T-helper 9 cell (primary cell): Measurements from ENCODE around the gene SNRNP200.
A peak's percentile ranks its signal among the peaks of the same experiment; 100 is the strongest.
"Not testable (repeated sequence)": the region's sequence is repeated elsewhere in the genome, so short reads cannot be mapped to it uniquely, and the experiment has no call there.

Experiments
- DNase-seq: peaks from one replicate; pipeline ENCODE4 v3.0.0-alpha.2; 2020

SNRNP200 gene

DNA sequence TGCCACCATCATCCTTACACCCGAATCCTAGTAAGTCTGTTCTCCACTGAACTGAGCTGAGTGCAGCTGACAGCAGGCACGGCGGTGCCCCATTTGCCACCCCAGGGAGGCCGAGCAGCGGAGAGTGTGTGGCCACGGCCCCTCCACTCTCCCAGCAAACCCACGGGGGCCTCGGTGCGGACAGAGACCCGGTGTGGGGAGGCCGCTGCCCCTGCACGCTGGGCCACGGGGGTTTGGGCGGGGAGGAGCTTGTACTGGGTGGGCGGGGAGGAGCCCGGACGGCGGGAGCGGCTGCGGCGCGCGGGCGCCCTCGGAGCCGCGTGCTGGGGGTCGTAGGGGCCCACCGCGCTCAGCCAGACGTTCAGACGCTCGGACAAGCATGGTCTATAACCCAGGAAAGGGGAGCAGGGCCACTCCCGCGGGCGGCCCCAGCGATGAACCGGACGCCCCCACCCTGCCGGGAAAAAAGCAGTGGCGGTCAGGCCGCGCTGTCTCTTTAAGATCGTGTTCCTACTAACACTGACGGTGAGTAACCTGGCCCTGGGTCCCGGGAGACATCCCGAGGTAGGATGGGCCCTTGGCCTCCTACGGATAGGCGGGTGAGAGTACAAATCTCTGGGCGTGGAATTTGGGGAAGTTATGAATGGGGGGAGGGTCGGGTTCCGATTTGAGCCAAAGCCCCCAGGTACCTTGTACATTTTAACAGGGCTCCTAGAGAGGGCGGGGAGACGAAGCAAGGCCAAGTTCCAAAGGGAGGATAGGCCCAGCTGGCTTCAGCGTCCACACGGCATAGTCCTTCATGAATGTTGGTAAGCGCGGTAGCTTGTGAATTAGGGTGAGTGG is 19.9 kb upstream of the SNRNP200 start, which contains the start of gene ITPRIPL1:
Gene ITPRIPL1, plus strand, starts transcription at position 277 of the 843 bp plus-strand sequence. Its CDS starts 523 bp downstream, at position 800.
- peak; percentile 32 for DNase-seq

DNA sequence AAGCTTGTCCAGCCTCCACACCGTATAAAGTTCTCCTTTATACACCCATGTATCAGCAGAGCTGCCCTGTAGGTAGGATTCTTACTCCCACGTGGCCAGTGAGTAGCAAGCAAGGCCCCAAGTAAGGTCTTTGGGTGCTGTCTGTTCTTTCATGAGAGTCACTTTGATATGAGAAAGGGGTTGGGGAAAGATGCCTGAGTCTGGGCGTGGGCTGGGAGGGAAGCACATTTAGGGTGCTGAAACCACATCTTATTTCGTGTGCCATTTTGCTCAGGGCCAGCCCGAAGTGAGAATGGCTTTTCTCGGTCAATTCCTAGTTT is 19.3 kb upstream of the SNRNP200 start:
- DNase-seq = no peak

DNA sequence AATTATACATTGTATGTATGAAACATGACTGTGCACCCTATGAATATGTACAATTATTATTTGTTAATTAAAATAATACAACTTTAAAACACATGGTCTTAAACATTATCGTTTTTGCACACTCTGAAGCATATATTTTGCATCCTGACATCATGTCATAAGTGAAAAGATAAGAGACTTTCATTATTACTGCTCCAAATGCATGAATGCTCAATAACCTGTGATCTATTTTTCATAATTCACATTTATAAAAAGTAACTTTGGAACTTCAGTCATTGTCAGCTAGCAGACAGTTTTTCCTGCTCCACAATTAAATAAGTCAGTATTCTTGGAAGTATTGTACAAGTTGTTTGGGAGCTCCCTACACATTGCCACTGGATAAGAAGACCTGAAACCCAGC is 18.5 kb upstream of the SNRNP200 start:
- DNase-seq = no peak

DNA sequence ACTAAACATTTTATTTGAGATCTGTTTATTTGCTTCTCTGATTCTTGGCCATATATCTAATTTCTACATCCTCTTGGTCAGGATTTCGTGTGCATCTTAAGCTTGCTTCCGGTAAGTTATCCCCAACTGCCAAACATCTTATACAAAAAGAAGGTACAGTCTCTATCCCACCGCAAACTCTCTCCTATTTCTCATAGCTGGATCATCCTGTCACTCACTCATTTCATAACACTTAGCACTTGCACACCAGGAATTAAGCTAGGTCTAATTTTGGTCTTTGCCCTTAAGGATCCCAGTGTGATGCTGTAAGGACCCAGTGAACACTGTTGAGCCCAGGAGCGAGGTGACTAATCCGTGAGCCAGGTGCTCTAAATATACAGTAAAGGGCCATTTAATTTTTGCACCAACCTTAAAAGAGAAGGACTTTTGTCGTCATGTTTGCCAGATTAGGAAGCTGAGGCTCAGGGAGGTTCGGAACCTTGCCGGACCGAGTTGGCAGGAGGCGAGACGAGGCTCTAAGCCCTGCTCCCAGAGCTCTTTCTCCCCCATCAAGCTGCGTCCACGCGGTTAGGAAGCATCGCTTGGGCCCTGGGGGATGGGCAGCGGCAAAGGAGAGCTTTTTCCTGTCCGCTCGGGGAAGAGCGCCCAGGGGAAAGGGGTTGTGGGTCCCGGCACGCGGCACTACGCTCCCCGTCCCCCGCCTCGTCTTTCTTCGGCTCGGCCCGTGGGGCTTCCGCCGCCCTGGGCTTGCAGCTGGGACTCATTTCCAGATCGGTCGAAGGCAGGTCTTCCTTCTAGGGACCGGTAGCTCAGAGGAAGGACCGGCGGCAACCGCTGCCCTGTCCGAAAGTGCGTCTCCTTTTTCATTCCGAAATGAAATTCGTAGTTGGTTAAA is 15.6 kb upstream of the SNRNP200 start:
- DNase-seq = no peak

DNA sequence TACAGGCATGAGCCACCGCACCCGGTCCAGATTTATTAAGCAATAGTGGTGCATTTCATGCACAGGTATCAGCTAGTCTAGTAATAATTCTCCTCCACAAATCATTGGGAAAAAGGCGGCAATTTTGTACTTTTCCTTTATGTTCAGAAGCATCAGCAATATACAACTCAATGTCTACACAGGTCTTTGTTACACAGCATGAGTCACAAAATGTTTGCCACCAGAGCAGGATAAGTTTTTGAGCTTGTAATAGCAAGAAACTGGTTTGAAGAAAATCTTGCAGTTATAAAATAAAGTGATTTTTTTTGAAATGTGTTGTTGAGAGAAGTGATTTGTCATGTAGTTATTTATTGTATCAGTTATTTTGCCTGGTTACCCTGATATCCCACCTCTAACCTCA is 15.0 kb upstream of the SNRNP200 start:
- DNase-seq = no peak

DNA sequence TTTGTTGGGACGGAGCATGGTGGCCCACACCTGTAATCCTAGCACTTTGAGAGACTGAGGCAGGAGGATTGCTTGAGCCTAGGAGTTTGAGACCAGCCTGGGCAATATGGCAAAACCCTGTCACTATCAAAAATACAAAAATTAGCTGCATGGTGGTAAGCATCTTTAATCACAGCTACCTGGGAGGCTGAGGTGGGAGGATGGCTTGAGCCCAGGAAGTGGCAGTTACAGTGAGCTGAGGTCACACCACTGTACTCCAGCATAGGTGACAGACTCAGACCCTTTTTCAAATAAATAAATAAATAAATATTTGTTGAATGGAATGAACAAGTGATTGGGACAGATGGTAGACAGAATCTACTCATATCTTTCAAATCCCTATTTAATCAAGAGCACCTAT is 14.1 kb upstream of the SNRNP200 start:
- no peak for DNase-seq

DNA sequence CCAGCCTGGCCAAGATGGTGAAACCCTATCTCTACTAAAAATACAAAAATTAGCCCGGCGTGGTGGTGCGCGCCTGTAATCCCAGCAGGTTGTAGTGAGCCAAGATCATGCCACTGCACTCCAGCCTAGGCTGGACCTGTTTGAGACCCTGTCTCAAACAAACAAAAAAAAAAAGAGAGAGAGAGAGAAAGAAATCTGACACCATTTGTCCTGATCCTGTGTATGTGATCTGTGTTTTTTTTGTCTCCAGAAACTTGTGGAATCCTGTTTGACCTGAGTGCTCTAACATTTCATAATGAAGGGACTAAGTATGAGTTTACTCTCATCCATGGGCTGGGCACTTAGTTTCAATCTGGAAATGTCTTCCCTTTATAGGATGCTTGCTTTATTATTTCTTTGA is 13.4 kb upstream of the SNRNP200 start:
- no peak for DNase-seq

DNA sequence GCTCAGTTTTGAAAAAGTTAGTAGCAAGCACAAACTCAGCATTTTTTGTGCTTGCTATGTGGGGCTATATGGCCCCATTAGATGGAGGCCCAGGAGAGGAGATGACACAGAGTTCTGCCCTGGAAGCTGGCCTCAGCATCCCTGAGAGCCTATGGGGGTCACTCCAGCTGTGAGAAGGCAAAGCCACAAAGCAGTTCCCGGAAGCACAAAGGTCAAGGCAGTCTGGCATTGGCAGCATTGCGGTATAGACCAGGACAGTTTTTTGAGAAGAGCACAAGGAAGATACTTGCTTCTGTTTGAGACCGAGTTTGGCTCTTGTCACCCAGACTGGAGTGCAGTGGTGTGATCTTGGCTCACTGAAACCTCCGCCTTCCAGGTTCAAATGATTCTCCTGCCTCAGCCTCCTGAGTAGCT is 12.2 kb upstream of the SNRNP200 start:
- DNase-seq = no peak

DNA sequence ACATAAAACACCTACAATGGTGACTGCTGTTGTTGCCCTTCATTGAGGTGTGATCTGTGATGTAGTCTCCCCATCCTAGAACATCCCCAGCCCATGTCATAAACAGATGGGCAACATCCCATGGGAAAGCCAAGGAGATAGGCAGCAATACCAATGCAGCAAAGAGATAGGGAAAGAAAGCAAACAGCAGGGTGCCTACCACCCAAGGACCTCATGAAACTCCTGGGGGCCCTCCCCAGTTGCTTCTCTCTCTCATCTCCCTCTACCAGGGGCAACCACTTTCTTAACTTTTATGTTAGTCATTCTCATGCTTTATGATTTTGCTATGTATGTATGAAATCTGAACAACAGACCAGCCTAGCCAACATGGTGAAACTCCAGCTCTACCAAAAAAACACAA is 11.7 kb upstream of the SNRNP200 start:
- DNase-seq = no peak

DNA sequence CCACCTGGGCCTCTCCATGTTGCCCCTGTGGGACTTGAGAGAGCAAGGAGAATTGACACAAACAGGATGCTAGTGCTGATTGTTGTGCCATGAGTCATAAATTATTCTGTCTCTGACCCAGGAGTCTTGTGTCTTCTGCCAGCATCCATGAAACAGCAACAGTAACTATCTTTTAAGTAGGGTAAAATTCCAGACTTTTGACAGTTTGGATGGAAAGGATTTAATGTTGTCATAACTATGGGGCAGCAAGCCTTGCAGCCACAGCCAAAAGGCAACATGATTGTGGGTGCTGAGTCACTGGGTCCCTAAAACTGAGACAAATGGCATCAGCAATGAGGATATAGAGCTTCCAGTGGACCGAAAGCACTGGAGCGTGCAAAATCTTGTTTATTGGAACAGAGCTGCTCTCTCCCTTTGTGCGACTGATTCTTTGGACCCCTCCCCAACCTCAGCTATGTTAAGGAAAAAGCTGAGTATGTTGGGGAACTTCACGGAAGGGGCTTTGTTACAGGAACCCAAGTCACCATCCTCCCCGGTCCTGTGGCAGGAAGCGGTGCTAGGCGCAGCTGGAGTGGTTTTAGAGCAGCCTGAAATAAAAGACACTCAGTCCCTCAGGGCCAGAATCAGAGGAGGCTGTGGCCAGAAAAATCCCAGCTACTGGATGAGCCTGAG is 10.2 kb upstream of the SNRNP200 start:
- DNase-seq = no peak

DNA sequence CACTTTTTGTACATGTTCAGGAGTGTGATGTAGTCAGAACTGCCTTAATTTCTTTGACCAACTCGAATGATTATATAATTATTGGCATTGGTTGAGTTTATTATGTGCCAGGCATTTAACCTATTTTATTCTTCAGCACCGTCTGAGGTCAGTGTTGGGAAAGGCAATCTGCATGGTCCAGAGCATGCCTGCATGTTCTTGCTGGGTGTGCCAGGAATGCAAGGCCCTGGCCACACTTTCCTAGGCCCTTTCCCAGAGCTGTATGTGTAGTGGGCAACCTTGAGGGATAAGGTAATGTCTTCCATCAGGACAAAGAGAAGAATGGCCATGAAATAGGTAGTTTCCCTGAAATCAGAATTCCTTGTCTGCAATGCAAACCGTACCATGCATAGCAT is 9.7 kb upstream of the SNRNP200 start:
- DNase-seq = no peak

DNA sequence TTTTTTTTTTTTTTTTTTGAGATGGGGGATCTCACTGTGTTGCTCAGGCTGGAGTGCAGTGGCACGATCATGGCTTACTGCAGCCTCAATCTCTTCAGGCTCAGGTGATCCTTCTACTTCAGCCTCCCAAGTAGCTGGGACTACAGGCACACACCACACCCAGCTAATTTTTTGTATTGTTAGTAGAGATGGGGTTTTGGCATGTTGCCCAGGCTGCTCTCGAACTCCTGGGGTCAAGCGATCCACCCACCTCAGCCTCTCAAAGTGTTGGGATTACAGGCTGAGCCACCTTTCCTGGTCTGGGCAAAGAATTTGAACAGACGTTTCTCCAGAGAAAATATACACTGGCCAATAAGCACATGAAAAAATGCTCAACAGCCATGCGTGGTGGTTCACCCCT is 2.9 kb upstream of the SNRNP200 start:
- no peak for DNase-seq

DNA sequence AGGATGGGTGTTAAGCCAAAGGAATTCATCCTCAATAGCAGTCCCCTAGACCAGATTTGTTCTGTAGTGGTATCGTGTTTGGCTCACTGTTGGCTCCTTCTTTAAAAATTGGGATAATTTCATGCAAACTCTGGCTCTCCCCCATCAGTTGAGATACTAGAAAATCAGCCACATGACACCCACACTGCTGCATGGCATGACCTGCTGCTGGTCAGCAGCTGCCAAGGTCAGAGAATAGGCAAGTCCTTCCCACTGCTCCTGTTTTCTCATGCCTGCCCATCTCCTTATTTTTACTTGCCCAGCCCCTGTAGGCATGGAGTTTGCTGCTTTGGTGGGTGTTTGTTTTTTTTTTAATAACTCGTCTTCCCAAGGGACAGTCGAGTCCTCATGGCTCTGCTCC is 1.0 kb upstream of the SNRNP200 start:
- DNase-seq = no peak

DNA sequence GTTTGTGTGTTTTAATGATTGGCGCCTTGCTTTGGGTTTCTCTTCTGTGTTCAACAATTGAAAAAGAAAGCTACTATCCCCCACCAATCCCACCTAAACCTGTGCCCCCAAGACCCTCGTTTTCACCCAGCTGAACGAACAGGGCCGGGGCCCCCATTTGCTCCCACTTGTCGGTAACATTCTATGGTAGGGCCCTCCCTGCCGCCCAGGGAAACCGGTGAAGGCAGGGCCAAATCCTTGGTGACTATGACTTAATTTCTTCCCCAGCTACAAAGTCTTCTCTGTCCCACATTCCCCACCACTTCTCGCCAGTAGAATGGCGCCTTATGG is 598 bp upstream of the SNRNP200 start:
- DNase-seq = no peak

DNA sequence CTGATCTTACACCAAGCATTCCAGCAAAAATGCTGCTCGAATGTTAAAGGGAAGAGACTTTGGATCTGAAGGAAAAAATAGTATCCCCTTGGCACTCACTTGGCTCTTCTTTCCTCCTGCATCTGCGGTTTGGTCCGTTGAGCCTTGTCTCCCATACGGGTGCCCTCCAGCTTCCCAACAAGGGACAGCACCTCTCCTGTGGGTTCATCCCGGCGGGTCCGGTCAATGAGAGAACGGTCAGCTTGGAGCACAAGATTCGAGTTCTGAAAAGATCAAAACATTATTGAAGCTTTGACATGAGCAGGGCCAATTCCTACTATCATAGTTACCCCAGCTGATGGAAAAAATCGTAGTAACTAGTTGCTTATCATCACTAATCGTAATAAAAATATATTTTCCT is 740 bp downstream of the SNRNP200 start:
- no peak for DNase-seq

DNA sequence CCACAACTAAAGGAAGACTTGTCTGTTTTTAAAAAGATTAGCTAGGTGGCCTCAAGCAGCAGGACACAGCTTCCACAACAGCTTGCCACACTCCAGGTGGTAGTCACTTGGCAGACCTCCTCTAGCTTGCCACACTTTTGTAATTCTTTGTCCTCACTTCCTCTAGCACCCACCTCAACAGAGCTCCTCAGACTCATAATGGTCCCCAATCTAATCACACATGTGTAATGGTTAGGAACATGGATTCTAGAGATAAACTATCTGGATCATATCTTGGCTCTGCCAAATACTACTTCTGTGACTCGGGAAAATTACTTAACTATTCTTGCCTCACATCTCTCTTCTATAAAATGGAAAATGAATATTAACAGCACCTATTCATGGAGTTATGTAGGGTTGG is 3.5 kb downstream of the SNRNP200 start:
- DNase-seq = no peak

DNA sequence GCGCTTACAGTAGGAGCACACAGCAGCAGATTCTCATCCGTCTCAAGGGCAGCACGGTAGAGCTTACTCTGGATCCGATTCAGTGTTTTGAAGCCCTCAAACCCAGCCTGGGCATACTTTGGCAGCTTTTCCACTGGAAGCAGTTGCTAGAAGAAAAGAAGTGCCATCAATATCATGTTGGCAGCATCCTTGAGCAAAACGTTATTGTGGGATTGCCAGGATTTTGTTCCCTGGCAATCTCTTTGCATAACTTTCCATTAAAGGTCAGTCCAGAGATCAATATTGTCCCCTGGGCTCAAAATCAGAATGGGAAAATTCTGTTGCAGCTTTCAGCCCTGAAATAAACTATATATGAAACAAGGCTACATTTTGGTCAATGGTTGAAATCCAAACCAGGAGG is 8.4 kb downstream of the SNRNP200 start:
- no peak for DNase-seq

DNA sequence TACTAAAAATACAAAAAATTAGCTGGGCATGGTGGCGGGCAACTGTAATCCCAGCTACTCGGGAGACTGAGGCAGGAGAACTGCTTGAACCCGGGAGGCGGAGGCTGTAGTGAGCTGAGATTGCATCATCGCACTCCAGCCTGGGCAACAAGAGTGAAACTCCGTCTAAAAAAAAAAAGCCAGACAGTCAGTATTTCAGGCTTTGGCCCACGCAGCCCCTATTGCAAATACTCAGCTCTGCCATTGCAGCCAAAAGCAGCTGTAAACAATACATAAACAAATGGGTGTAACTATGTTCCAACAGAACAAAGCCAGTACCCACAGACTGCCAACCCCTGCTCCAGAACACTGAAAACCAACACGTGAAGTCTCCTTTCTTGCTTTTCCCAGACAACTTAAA is 11.1 kb downstream of the SNRNP200 start:
- DNase-seq = not testable (repeated sequence)

DNA sequence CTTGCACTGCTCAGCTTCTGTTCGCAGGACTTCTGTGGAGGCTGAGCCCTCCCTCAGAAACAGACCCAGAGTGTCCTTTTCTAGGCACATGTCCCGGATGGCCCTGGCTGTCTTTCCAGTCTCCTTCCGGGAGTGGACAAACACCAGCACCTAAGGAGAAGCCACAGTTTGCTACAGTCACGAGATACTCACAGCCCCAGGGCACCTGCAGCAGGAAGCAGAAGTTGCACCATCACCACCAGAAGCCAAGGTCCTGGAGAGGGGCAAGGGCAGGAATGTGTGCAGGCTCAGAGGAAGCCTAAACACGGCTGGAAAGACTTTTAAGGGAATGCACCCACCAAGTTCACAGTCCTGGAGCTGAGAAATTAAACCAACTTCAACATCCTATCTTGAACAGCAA is 13.6 kb downstream of the SNRNP200 start:
- DNase-seq = no peak

DNA sequence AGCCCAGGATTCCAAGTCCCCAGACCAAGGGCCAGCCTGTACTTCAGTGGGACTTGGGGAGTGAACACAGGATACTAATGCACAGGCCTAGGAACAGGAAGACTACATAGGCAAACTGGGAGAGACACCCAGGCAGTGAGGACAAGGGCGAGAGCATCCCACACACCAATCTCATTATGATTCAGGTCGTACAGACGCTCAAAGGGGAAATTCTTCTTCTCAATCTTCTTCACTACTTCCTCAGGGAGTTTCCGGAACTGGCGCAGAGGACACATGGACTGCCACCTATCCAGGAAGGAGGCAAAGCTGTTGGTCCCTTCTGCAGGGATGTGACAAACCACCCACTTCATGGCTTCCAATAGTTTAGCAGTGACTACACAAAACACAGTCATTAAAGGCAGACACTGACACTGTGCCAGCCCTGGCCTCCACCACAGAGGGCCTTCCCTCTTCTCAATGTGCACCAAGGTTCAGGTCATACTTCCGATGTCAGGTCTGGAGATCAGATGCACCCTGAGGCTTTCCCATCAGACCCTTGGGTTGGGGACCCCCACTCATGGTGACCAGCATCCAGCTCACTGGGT is 18.0 kb downstream of the SNRNP200 start:
- no peak for DNase-seq

DNA sequence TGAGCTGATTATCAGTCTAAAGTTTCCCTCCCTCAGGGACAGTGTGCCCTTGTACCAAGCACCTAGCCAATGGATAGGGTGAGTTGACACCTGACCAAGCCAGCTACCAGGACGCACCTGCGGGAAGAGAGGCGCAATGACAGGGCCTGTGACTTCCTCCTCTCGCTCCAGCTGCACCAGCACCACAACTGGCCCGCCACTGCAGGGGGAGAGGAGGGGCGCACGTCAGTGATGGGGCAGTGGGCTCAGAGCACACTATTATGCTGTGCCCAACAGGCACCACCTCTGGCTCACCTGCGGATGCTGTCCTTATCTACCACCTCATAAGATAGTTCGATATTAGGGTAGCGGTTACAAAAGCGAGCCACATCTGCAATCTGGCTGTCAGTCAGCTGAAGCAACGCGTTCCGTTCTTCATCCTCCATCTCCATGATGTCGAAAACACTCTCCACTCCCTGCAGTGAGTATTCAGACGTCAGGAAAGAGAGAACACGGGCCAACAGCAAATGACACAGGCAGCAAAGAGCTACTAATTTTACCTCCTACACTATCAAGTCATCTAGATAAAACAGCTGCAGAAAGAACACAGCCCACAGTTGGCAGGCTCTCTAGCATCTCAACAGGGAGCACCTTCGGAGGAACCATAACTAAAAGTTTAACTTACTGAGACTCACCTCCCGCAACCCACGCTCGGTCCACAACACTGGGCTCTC is 28.4 kb downstream of the SNRNP200 start:
- no peak for DNase-seq

DNA sequence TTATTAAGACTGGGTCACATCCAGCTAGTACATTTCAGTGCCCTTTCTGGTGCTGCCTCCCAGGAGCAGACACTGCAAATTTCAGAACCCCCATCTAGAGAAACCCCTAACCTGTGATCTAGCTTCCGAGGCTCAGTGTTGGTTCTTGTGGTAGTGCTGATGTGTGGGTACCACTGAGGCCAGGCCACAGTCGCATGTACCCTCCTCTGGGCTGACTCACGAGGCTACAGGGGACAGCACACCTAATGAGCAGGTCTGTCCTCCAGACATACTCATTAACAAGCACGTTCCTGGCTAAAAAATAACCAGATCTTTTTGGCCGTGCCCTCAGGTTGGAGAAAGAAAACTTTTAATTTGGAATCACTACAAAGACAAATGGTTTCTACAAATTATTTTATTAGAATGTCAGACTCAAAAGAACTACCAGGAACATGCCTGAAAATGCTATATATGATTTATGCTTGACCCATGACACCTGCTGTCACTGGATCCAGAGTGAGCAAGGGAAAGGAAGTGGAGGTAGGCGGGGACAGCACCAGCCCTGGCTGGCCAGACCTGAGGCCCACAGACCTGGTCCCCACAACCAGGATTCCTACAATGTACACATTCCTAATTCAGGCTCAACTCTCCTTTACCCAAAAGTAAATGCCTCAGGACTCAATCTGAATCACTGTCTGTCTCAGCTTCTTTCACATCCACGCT is 30.8 kb downstream of the SNRNP200 start:
- no peak for DNase-seq
